ENCODE data around the gene ASMTL.
A peak's percentile ranks its signal among the peaks of the same experiment; 100 is the strongest.
"Not testable (repeated sequence)": the region's sequence is repeated elsewhere in the genome, so short reads cannot be mapped to it uniquely, and the experiment has no call there.

Gene ASMTL

DNA sequence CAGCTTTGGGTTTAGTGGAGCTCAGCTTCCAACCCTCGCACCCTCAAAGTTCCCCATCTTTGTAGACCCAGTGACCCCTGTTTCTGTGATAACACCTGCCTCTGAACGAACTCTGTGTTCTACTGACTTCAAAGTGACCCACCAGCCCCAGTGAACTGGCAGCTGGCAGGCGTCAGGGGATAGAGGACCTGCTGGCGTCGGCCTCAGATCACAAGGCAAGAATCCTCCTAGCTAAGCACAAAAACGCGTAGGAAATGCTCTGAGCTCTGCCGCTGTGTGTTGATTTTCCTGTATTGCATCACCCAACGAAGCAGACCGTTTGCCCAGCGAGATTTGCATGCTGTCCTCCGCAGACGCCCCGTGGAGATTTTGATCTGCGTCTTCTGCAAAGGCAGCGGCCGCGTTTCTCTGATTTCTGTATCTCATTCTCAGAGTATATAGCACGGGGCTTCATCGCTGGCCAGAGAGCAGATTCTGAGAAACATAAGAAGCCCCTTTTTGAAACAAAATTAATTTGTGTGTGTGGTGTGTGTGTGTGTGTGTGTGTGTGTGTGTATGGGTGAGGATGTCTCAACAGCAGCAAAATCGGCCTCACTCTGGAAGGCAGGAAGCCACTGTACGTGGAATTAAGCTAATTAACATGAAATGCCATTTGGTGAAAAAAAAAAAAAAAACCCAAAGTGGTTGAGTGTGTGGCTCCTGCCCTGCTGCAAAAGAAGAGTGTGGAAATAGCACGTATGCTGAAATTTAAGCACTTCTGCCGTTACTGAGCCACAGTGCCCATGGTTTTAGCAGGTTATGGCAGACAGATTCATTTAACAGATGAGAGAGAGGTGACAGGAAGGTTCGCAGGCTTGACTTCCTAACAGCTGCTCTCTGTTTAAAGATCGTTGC, 29.2 kb upstream of the ASMTL start:
- peak; percentile 96 for DNase-seq

DNA sequence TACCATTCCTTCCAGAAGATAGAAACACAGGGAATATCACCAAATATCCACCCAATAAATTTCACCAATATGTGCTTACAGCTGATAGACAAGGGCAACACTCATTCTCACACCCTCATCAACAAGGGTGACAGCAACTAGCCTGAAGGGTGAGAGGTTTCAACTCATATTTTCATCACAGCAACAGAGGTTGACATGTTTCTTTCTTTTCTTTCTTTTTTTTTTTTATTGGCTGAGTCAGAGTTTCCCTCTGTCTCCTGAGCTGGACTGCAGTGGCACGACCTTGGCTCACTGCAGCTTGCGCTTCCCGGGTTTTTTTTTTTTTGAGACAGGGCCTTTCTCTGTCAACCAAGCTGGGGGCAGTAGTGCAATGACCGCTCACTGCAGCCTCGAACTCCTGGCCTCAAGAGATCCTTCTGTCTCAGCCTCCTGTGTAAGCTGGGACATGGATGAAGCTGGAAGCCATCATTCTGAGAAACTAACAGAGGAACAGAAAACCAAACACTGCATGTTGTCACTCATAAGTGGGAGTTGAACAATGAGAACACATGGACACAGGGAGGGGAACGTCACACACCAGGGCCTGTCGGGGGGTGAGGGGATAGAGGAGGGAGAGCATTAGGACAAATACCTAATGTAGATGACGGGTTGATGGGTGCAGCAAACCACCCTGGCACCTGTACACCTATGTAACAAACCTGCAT, 27.5 kb upstream of the ASMTL start:
- no peak for DNase-seq

DNA sequence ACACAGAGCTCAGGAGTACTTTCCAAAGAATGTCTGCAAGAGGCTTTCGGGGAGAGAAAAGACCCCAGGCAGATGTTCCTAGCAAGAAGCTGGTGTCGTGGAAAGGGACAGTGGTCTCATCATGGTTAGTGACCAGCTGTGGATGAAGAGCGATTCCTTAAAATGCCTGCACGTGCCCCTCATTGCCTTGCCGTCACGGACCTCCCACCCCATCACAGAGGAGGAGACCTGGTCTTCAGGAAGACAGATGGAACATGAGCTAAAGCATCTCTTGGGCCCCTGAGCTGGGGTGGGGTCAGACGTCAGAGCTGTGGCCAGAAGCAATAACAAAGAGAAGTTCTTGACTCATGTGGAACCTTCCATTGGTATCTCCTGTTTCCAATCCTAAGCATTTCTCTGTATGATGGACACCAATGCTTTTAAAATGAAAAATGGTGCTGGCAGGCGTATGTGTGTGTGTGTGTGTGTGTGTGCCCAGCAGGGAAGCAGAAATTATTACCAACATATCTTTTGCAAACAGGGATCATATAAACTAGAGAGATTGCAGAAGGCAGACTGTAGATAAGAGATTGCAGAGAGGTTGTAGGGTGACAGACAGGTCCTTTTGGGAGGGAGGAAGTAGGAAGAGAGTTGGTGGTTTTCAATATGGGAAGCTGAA, 25.2 kb upstream of the ASMTL start:
- peak; percentile 84 for DNase-seq

DNA sequence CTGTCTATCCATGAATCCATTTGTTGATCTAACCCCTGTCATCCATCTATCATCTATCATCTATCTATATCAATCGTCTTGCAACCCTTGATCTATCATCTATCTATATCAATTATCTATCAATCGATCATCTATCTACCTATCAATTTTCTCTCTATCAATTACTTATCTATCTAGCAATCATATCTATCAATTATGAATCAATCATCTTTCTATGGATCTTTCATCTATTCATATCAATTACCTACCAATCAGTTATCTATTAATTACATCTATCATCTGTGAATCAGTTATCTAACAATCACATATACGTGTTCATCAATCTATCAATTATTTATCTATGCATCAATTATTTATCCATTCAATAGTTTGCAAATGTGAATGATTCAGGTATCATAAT, 24.5 kb upstream of the ASMTL start:
- DNase-seq, result no peak

DNA sequence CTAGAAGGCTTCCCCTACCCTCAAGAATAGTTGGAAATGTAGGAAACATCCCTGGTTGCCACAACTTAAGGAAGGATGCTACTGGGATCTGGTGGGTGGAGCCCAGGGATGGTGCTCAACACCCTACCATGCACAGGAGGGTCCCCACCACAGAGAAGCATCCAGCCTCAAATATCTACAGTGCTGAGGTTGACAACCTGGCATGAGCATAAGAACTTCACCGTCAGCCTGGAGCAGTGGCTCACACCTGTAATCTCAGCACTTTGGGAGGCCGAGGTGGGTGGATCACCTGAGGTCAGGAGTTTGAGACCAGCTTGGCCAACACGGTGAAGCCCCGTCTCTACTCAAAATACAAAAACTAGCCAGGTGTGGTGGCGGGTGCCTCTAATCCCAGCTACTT, 24.0 kb upstream of the ASMTL start:
- no peak for DNase-seq

DNA sequence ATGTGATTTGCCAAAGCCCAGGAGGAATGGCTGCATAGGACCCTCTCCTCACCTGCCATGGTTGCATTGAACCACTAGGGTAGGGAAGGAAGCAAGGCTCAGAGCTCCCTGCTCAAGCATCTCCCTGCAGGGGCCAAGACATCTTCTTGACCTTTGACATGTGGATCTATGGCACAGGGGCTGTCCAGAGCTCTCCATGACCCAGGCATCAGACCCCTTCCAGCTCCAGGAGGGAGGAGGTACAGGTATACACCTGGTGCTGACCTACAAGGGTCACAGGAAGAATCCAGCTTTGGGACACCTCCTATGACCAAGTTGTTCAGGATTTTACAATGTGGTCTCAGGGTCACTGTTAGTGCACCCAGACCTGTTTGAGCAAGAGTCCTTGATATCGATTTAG, 23.2 kb upstream of the ASMTL start:
- no peak for DNase-seq

DNA sequence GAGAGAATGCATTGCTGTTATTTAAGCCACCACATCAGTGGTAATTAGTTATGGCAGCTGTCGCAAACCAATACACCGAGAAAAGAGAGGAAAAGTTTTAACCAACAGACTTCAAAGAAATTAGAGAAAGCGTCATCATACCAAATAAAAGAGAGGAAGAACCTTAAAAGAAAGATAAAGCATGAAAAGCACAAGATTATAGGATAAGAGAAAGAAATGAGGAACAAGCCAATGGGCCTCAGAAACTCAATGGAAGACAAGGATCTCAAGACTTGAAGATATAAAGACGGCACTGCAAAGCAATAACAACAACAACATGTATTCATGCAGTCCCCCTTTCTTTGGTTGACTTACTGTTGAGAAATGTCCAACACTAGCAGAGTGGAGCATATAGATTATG, 22.8 kb upstream of the ASMTL start:
- DNase-seq, result peak; percentile 66

DNA sequence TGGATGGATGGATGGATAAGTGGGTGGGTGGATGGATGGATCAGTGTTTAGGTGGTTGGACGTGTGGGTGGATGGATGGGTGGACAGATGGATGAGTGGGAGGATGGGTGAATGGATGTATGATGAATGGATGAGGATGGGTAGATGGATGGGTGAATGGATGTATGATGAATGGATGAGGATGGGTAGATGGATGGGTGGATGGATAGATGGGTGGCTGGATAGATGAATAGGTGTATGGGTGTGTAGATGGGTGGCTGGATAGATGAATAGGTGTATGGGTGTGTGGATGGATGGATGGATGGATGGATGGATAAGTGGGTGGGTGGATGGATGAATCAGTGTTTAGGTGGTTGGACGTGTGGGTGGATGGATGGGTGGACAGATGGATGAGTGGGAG, 21.9 kb upstream of the ASMTL start:
- DNase-seq, result not testable (repeated sequence)

DNA sequence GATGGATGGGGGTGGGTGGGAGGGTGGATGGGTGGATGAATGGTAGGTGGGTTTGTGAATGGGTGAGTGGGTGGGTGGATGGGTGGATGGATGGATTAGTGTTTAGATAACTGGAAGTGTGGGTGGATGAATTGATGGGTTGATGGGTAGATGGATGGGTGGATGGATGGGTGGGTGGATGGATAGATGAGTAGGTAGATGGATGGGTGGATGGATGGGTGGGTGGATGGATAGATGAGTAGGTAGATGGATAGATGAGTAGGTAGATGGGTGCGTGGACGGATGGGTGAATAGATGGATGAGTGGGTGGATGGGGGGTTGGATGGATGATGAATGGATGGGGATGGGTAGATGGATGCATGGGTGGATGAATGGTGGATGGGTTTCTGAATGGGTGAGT, 20.3 kb upstream of the ASMTL start:
- no peak for DNase-seq

DNA sequence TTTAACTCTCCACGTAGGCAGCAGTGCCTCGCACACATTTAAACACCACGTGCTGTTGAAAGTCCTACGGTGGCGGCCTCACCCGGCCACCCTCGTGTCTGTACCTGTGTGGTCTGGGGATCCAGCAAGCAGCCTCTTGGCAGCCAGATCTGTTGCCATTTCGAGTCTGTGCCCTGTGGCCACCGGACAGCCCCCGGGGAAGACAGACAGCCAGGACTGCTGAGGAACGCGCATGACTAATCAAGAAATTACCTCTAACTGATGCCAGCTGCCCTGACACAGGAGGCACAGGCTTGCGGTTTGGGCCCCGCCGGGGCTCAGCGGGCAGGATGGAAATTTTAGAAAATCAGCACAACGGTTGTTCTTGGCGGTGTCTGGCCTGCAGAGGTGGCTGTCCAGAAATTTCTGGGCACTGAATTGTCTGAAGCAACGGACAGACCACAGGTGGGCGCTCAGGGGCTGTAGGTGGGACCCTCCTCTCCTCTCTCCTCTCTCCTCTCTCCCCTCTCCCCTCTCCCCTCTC, 15.6 kb upstream of the ASMTL start:
- DNase-seq, result peak; percentile 97

DNA sequence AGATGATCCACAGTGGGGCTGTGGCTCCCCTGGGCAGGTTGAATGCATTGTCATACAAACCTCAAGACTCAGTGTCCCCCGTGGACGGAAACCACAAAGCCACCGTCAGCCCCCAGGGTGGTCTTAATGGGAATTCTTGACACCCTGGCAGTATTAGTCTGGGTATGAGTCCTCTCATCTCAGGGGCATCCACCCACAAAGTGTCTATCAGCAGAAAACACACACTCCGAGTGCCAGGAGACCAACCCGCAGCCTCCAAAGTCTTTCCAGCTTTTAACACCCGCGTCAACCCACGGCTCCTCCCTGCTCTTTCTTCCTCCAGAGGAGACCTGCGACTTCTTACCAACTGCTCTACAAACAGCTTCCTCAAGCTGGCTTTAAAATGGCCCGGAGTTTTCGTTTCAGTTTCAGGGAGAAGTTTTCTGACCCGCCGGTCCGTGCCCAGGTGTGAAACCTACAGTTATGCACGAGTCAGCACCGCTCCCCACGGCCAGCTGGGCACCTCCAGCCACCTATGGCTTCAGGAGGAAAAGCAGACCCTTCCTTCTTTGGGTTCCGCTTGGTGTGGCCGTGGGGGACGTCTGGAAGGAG, 14.4 kb upstream of the ASMTL start:
- peak; percentile 79 for DNase-seq

DNA sequence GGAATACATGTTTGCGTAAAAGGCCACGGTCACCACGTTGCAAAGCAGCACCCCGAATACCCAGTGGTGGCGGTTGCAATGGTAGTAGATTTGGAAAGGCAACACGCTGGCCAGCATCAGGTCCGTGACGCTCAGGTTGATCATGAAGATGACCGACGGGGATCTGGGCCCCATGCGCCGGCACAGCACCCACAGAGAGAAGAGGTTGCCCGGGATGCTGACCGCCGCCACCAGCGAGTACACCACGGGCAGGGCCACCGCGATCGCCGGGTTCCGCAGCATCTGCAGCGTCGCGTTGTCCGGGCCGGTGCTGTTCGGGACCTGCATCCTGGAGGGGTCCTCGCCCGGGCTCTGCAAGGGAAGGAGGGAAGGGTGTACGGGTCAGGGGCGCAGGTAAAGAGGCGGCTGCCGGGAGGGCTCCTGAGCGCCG, 13.5 kb upstream of the ASMTL start:
- DNase-seq, result no peak

DNA sequence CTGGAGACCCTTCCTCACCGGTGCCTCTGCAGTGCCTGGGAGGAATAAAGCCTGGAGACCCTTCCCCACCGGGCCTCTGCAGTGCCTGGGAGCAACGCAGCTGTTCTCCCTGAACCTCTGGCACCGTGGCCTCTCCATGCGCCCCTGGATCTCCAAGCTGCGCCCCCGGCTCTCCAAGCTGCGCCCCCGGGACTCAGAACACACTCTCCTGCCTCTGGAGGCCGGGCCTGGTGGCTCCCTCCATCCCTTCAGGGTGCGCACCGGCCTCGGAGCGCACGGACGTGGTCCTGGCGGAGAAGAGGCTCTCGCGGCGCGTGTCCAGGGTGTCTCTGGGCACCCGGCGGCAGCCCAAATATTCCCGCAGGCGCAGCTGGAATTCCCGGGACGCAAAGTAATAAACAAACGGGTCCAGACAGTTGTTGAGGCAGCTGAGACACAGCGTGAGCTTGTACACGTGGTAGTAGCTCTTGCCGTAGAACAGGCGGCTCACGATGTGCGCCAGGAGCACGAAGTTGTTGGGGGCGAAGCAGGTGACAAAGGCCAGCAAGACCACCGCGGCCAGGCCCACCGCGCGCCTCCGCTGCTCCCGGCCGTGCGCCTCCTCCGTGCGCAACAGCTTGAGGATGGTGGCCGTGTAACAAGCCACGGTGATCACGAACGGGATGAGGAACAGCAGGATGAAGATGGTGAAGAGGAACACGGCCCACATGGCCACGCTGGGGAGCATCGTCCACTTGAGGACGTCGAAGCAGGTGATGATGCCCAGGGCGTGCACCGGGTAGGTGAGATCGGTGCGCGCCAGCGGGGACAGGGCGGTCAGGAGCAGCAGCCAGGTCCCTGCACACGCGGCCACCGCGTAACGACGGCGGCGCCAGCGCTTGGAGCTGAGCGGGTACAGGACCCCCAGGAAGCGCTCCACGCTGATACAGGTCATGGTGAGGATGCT, 12.8 kb upstream of the ASMTL start:
- DNase-seq, result no peak

DNA sequence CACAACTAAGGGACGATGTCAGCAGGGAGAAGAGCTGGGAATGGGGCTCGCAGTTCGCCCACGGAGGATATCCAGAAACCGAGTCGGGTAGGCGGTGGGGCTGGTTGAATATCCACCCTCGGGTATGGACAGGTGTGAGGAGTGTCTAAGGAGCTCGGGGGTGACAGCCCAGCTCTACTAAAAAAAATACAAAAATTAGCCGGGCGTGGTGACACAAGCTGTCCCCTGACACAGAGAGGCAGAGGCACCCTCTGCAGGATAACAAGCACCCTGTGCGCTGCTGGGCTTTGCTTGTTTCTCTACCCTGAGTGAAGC, 12.2 kb upstream of the ASMTL start:
- no peak for DNase-seq

DNA sequence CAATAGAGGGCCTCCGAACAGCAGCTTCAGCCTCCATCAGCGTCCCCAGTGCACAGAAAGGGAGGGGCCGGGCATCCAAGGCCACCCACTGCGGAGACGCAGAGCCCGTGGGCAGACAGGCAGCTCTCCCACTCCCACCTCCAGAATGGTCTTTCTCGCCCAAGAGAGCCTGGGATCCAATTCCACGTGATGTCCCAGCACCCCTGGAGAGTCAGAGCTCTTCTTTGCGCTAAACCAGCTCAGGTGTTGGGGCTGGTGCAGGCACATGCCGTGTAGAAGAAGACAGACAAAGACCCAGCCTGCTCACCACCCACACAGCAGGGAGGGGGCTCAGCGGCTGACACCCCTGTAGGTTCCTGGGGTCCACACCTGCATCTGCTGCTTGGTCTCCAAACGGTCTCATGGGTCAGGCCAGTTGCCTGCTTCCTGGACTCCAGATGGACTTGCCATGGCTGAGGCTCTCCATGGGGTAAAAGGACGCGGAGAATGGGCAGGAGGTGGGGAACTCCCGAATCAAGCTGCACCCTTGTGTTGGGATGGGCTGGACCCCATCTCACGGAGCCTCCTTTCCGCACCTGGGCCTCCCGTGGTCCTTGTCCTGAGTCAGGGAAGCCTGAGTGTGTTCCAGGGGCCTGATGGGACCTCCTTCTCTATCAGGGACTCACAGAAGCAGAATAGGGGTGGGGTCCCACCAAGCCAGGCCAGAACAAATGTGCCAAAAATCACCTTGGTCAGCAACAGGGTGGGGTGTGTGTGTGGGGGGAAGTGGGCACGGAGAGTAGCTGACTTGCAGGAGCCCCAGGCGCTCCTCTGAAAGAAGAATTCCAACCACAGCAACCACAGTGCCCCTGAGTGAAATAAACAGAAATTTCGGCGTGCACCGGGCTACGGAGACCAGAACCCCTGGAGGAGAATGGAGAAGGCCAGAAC, 11.6 kb upstream of the ASMTL start:
- DNase-seq, result peak; percentile 52

DNA sequence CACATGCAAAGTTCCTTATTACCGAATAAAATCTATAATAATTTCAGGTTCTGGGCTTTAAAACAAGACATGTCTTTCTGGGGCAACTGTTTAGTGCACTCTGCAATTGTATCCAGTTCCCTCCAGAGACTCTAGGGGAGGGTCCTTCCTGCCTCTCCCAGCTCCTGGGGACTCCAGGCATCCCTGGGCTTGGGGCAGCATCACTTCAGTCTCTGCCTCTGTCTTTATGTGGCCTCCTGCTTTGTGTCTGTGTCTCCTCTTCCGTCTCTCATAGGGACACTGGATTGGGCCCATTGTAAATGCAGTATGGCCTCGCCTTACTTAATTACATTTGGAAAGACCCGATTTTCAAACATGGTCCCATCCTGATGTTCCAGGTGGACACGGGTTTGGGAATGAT, 10.9 kb upstream of the ASMTL start:
- no peak for DNase-seq

DNA sequence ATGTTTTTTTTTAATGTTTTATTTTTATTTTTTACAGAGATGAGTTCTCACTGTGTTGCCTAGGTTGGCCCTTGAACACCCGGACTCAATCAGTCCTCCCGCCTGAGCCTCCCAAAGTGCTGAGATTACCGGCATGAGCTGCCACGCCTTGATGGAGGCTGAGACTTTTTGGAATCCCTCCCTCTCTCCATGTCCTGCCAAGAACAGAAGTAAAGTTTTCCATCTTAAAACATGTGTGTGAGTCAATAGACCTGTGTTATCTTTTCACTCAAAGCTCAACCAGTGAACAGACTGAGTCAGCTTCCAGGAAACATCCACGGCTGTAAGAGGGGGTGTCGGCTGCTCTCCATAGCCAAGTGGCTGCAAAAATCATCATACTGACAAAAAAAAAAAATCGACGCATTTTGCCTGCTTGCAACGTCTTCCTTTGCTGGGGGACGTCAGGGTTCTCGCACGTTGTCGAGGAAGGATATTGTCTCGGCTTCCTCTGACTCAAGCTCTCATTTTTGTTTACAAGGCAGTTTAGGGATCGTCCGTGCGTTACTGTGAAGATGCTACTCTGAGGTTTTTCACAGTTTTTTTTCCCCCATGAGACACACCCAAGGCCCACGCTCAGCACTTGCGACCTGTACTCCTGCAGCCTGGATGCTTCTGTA, 10.0 kb upstream of the ASMTL start:
- peak; percentile 80 for DNase-seq

DNA sequence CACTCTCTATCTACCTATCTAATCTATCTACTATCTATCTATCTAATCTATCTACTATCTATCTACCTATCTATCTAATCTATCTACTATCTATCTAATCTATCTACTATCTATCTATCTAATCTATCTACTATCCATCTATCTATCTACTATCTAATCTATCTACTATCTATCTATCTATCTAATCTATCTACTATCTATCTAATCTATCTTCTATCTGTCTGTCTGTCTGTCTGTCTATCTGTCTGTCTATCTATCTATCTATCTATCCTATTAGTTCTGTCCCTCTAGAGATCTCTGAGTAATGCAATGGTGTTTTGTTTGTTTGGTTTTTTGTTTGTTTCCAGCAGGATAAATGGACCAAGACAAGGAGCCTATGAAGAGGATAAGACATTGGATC, 9.4 kb upstream of the ASMTL start:
- no peak for DNase-seq

DNA sequence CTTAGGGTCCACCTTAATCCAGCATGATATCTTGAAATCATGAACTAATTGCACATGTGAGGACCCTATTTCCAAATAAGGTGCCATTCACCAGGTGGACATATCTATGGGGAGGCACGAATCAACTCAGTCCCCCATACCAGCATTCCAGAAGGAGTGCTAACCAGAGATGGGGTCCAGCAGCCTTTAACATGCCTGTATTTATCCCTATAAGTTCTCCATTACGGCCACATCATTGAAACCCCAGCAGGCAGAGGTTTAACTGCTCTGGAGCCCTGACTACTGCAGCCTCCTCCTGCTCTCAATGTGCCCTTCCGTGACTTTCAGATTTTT, 3.2 kb upstream of the ASMTL start:
- DNase-seq, result no peak

DNA sequence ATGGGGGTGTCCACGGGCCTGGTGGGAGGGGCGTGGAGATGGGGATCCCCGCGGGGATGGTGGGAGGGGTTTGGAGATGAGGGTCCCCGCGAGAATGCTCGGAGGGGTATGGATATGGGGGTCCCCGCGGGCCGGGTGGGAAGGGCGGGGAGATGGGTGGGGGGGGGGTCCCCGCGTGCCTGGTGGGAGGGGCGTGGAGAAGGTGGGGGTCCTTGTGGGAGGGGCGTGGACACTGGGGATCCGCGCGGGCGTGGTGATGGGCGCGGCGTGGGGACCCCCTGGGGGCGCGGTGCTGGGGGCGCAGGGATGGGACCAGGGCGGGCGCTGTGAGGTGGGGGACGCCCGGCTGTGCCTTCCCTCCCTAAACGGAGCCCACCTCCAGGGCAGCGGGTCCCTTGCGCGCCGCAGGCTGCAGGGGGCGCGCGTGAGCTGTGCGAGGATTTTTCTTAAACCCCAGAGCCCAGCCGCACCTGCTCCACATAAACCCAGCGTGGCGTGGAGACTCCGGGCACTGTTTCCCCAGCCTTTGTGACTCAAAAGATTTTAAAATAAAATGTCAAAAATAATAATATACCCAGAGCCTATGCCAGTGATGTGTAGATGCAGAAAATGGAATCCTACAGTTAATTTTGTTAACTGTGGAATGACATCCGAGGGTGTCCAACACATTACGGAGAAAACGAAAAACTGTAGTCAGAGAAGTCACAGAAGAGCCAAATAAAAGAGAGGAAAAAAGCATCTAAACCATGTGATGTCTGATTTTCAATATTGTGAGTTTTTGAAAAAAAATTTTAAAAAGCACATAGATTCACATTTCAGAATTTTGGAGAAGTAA, 1.5 kb upstream of the ASMTL start:
- peak; percentile 95 for DNase-seq
